H9 (cell line): Measurements from ENCODE around the gene GATAD2B. TPM values are rescaled to one million over a fixed set of nuclear protein-coding genes. Genes with fewer than 3 reads are reported as not detected.

Source experiments
- DNase-seq: peaks from one replicate; pipeline ENCODE4 v3.0.0-alpha.2; 2017
- H2AFZ ChIP-seq: one replicate; pipeline ENCODE4 v1.6.1; 2013; ENCODE audit warnings: mild to moderate bottlenecking, low read length, control low read depth, moderate library complexity
- H2AK5ac ChIP-seq: 2 replicates; pipeline ENCODE4 v1.6.1; 2013; ENCODE audit warnings: low read length, control low read depth, mixed read lengths; ENCODE audit not compliant: insufficient read length
- H2BK120ac ChIP-seq: one replicate; pipeline ENCODE4 v1.6.1; 2013; ENCODE audit warnings: low read depth, mild to moderate bottlenecking, low read length, control low read depth, inconsistent platforms; ENCODE audit not compliant: poor library complexity, severe bottlenecking
- H2BK12ac ChIP-seq: 2 replicates; pipeline ENCODE4 v1.6.1; 2013; ENCODE audit warnings: low read length, control low read depth, mixed read lengths, low read depth; ENCODE audit not compliant: insufficient read length
- H2BK15ac ChIP-seq: 2 replicates; pipeline ENCODE4 v1.6.1; 2013; ENCODE audit warnings: low read depth, low read length, control low read depth
- H2BK20ac ChIP-seq: one replicate; pipeline ENCODE4 v1.6.1; 2013; ENCODE audit warnings: low read depth, mild to moderate bottlenecking, low read length, control low read depth, inconsistent platforms; ENCODE audit not compliant: poor library complexity, severe bottlenecking
- H2BK5ac ChIP-seq: 2 replicates; pipeline ENCODE4 v1.6.1; 2013; ENCODE audit warnings: low read length, control low read depth, mixed read lengths; ENCODE audit not compliant: insufficient read length
- H3K14ac ChIP-seq: 2 replicates; pipeline ENCODE4 v1.6.1; 2013; ENCODE audit warnings: low read length, control low read depth; ENCODE audit not compliant: insufficient read depth
- H3K18ac ChIP-seq: 2 replicates; pipeline ENCODE4 v1.6.1; 2013; ENCODE audit warnings: low read depth, mild to moderate bottlenecking, mixed read lengths, low read length, control low read depth; ENCODE audit not compliant: insufficient read length
- H3K23ac ChIP-seq: 2 replicates; pipeline ENCODE4 v1.6.1; 2013; ENCODE audit warnings: low read length, control low read depth, mixed read lengths, low read depth; ENCODE audit not compliant: insufficient read length
- H3K23me2 ChIP-seq: 2 replicates; pipeline ENCODE4 v1.6.1; 2013; ENCODE audit warnings: low read depth, mild to moderate bottlenecking, mixed read lengths, low read length, control low read depth; ENCODE audit not compliant: insufficient read length, poor library complexity, severe bottlenecking
- H3K27ac ChIP-seq: 2 replicates; pipeline ENCODE4 v1.5.1; 2013; ENCODE audit warnings: low read length, control low read depth, mixed read lengths, low read depth; ENCODE audit not compliant: insufficient read length
- H3K27me3 ChIP-seq: 2 replicates; pipeline ENCODE4 v1.6.1; 2013; ENCODE audit warnings: low read length, control low read depth, inconsistent platforms; ENCODE audit not compliant: insufficient read depth
- H3K4ac ChIP-seq: 2 replicates; pipeline ENCODE4 v1.6.1; 2013; ENCODE audit warnings: low read depth, mild to moderate bottlenecking, control low read depth, inconsistent platforms, low read length, moderate library complexity
- H3K4me1 ChIP-seq: 2 replicates; pipeline ENCODE4 v1.6.1; 2013; ENCODE audit warnings: low read length, control low read depth, inconsistent platforms; ENCODE audit not compliant: insufficient read depth
- H3K4me2 ChIP-seq: 2 replicates; pipeline ENCODE4 v1.6.1; 2013; ENCODE audit warnings: low read length, control low read depth, mixed read lengths; ENCODE audit not compliant: insufficient read length, insufficient read depth
- H3K56ac ChIP-seq: 2 replicates; pipeline ENCODE4 v1.6.1; 2013; ENCODE audit warnings: low read depth, mild to moderate bottlenecking, mixed read lengths, low read length, control low read depth; ENCODE audit not compliant: insufficient read length
- H3K79me1 ChIP-seq: 2 replicates; pipeline ENCODE4 v1.6.1; 2013; ENCODE audit warnings: low read depth, mild to moderate bottlenecking, moderate library complexity, low read length, control low read depth, inconsistent platforms; ENCODE audit not compliant: insufficient read depth, poor library complexity, severe bottlenecking
- H3K79me2 ChIP-seq: 2 replicates; pipeline ENCODE4 v1.6.1; 2013; ENCODE audit warnings: low read length, control low read depth, inconsistent platforms; ENCODE audit not compliant: insufficient read depth
- H3K9ac ChIP-seq: 2 replicates; pipeline ENCODE4 v1.6.1; 2013; ENCODE audit warnings: low read length, control low read depth, mixed read lengths; ENCODE audit not compliant: insufficient read length; ENCODE audit errors: extremely low read depth
- H3K9me3 ChIP-seq: one replicate; pipeline ENCODE4 v1.6.1; 2013; ENCODE audit warnings: low read depth, low read length, inconsistent platforms; ENCODE audit not compliant: control insufficient read depth
- H3T11ph ChIP-seq: one replicate; pipeline ENCODE4 v1.6.1; 2013; ENCODE audit warnings: mild to moderate bottlenecking, low read length, control low read depth, inconsistent platforms
- H4K20me1 ChIP-seq: one replicate; pipeline ENCODE4 v1.6.1; 2013; ENCODE audit not compliant: control insufficient read depth, insufficient read length, insufficient read depth
- H4K5ac ChIP-seq: 2 replicates; pipeline ENCODE4 v1.6.1; 2013; ENCODE audit warnings: low read depth, mild to moderate bottlenecking, mixed read lengths, low read length, control low read depth; ENCODE audit not compliant: insufficient read length
- H4K8ac ChIP-seq: replicated peaks from 2 replicates; pipeline ENCODE4 v1.6.1; 2013; ENCODE audit warnings: low read length, control low read depth, mixed read lengths, low read depth; ENCODE audit not compliant: insufficient read length
- H4K91ac ChIP-seq: 2 replicates; pipeline ENCODE4 v1.6.1; 2013; ENCODE audit warnings: low read depth, mild to moderate bottlenecking, moderate library complexity, mixed read lengths, low read length, control low read depth; ENCODE audit not compliant: insufficient read length
- H3K27ac Mint-ChIP-seq, 3 experiments: 2 replicates in 2 of 3; 3 replicates in 1 of 3; pipeline ENCODE4 v1.8.0; 2020 to 2021; ENCODE audit warnings: mixed read lengths in 3 of 3, mild to moderate bottlenecking in 1 of 3, moderate library complexity in 1 of 3
- H3K27me3 Mint-ChIP-seq: 2 replicates; pipeline ENCODE4 v1.8.0; 2021; ENCODE audit warnings: low read depth, mild to moderate bottlenecking, moderate library complexity, mixed read lengths
- H3K36me3 Mint-ChIP-seq, 3 experiments: 2 replicates in 2 of 3; 3 replicates in 1 of 3; pipeline ENCODE4 v1.8.0; 2020 to 2021; ENCODE audit warnings: low read depth in 3 of 3, mixed read lengths in 3 of 3; ENCODE audit not compliant: insufficient read depth in 1 of 3
- H3K4me1 Mint-ChIP-seq, 2 experiments: 2 replicates each; pipeline ENCODE4 v1.8.0; 2020; ENCODE audit warnings: mixed read lengths in 2 of 2
- H3K4me3 Mint-ChIP-seq, 2 experiments: 2 replicates in 1 of 2; 3 replicates in 1 of 2; pipeline ENCODE4 v1.8.0; 2020 to 2021; ENCODE audit warnings: mild to moderate bottlenecking in 2 of 2, mixed read lengths in 2 of 2, moderate library complexity in 1 of 2
- H3K9me3 Mint-ChIP-seq, 2 experiments: 2 replicates in 1 of 2; 3 replicates in 1 of 2; pipeline ENCODE4 v1.8.0; 2020; ENCODE audit warnings: mild to moderate bottlenecking in 2 of 2, mixed read lengths in 2 of 2, moderate library complexity in 1 of 2
- WGBS: extraction: QIAGEN DNeasy Blood & Tissue Kit; methylation state at CpG from one replicate; pipeline ENCODE4 v1.1.7; 2013; ENCODE audit warnings: missing lambda C conversion rate, low lambda C conversion rate, mixed read lengths; ENCODE audit not compliant: insufficient read length; ENCODE audit errors: extremely low coverage; 5-methylcytosine and 5-hydroxymethylcytosine counted together
- total RNA-seq: library from RNA; stranded (reverse); gene quantifications from 2 replicates; pipeline ENCODE4 v1.2.1, GENCODE V29; 2021
- TF ChIP-seq, protein P1 (sequence below): fragments of 200-600 bp; sonication (generic); conservative IDR thresholded peaks from 3 replicates; pipeline ENCODE4 v1.8.0; 2021; ENCODE audit warnings: antibody characterized with exemption, mild to moderate bottlenecking

Gene GATAD2B
- total RNA-seq, 1 experiment from 2014 or later: 44.1 TPM

- DNase-seq: no peak
- Histone ChIP-seq H3K14ac (no peak overlapping the region), H2BK120ac (no peak overlapping the region), H2AK5ac (no peak overlapping the region), H3K27ac (no peak overlapping the region), H4K20me1 (no peaks in the 10 kb centered on the region), H2BK20ac (no peak overlapping the region), H4K91ac (no peak overlapping the region), H3K4me1 (no peaks in the 10 kb centered on the region), H3K4me2 (no peak overlapping the region), H3K79me1 (no peaks in the 10 kb centered on the region), H3K23me2 (no peaks in the 10 kb centered on the region), H3T11ph (no peak overlapping the region), H3K23ac (no peak overlapping the region), H2BK5ac (no peak overlapping the region), H3K9ac (no peak overlapping the region), H3K4ac (no peak overlapping the region), H3K27me3 (no peaks in the 10 kb centered on the region), H2BK12ac (no peak overlapping the region), H3K18ac (no peak overlapping the region), H3K9me3 (no peaks in the 10 kb centered on the region), H3K56ac (no peak overlapping the region), H4K5ac (no peak overlapping the region), H4K8ac (no peak overlapping the region), H2AFZ (no peak overlapping the region), H3K79me2 (no peaks in the 10 kb centered on the region), H2BK15ac (no peak overlapping the region)
- WGBS: no CpG with 5 or more reads among the region's 4 CpGs
- H3K36me3 Mint-ChIP-seq: peaks cover 0 to 10% (median 6%) of the 10 kb centered on the region in 3 experiments; a peak in 4 of 7 replicates
- no peaks in the 10 kb centered on the region for H3K9me3 Mint-ChIP-seq
- 0 out of 7 replicates have a peak overlapping the region, but pooled peaks of 1 of the 3 experiments have one; percentile 72 for H3K27ac Mint-ChIP-seq
- peaks cover 31 to 39% of the 10 kb centered on the region in 2 experiments for H3K4me1 Mint-ChIP-seq
- TF ChIP-seq, protein P1, sequence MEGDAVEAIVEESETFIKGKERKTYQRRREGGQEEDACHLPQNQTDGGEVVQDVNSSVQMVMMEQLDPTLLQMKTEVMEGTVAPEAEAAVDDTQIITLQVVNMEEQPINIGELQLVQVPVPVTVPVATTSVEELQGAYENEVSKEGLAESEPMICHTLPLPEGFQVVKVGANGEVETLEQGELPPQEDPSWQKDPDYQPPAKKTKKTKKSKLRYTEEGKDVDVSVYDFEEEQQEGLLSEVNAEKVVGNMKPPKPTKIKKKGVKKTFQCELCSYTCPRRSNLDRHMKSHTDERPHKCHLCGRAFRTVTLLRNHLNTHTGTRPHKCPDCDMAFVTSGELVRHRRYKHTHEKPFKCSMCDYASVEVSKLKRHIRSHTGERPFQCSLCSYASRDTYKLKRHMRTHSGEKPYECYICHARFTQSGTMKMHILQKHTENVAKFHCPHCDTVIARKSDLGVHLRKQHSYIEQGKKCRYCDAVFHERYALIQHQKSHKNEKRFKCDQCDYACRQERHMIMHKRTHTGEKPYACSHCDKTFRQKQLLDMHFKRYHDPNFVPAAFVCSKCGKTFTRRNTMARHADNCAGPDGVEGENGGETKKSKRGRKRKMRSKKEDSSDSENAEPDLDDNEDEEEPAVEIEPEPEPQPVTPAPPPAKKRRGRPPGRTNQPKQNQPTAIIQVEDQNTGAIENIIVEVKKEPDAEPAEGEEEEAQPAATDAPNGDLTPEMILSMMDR: no peak
- H3K4me3 Mint-ChIP-seq: no peak overlapping the region
- peaks cover 4% of the 10 kb centered on the region for H3K27me3 Mint-ChIP-seq
These were observed 123.8 kb downstream of the GATAD2B start for GRCh38 chr1:153799016-153799415.
